Thoracic aorta (tissue), 2 donors: ENCODE measurements around the gene POLN. TPM values are rescaled to one million over a fixed set of nuclear protein-coding genes. Genes with fewer than 3 reads are reported as not detected.

Experiments used
- ATAC-seq: fragments of 150-250 bp; one replicate; pipeline ENCODE4 v1.8.0; 2017; ENCODE audit warnings: low read depth; ENCODE audit not compliant: insufficient number of reproducible peaks, low FRiP score
- DNase-seq: peaks from one replicate; pipeline ENCODE4 v3.0.0-alpha.2; 2020; ENCODE audit warnings: low spot score
- H3K27ac ChIP-seq, 2 donors: fragments of 200-600 bp; sonication (generic); 1 replicate in 1 of 2; 2 replicates in 1 of 2; pipeline ENCODE4 v1.5.1; 2016; ENCODE audit warnings: mild to moderate bottlenecking in 2 of 2, moderate library complexity in 2 of 2
- H3K27me3 ChIP-seq: fragments of 200-600 bp; sonication (generic); replicated peaks from 2 replicates; pipeline ENCODE4 v1.6.0; 2016; ENCODE audit warnings: mild to moderate bottlenecking; ENCODE audit not compliant: insufficient read depth
- H3K36me3 ChIP-seq: fragments of 200-600 bp; sonication (generic); one replicate; pipeline ENCODE4 v1.5.1; 2016
- H3K4me1 ChIP-seq, 2 donors: fragments of 200-600 bp; sonication (generic); 1 replicate in 1 of 2; 2 replicates in 1 of 2; pipeline versions ENCODE4 v1.5.1 to v1.6.0; 2016; ENCODE audit warnings: low read depth in 2 of 2, mild to moderate bottlenecking in 1 of 2; ENCODE audit not compliant: control insufficient read depth in 1 of 2
- H3K4me3 ChIP-seq: fragments of 200-600 bp; sonication (generic); 2 replicates; pipeline ENCODE4 v1.5.1; 2016; ENCODE audit warnings: mild to moderate bottlenecking
- H3K9me3 ChIP-seq: fragments of 200-600 bp; sonication (generic); 2 replicates; pipeline ENCODE4 v1.5.1; 2016
- total RNA-seq, 2 donors: library from RNA; depleted of rRNA; stranded (reverse); fragments of >200 nt; gene quantifications; one replicate each; pipeline versions ENCODE4 v1.1.0 to v1.2.3, GENCODE V29; 2016
- TF ChIP-seq, protein P1 (sequence below): fragments of 200-600 bp; sonication (generic); IDR thresholded peaks from one replicate; pipeline ENCODE4 v1.5.1; 2019; ENCODE audit warnings: antibody characterized with exemption

POLN gene
- total RNA-seq, 2 donors from 2014 or later, result 3.2 to 3.5 TPM

DNA sequence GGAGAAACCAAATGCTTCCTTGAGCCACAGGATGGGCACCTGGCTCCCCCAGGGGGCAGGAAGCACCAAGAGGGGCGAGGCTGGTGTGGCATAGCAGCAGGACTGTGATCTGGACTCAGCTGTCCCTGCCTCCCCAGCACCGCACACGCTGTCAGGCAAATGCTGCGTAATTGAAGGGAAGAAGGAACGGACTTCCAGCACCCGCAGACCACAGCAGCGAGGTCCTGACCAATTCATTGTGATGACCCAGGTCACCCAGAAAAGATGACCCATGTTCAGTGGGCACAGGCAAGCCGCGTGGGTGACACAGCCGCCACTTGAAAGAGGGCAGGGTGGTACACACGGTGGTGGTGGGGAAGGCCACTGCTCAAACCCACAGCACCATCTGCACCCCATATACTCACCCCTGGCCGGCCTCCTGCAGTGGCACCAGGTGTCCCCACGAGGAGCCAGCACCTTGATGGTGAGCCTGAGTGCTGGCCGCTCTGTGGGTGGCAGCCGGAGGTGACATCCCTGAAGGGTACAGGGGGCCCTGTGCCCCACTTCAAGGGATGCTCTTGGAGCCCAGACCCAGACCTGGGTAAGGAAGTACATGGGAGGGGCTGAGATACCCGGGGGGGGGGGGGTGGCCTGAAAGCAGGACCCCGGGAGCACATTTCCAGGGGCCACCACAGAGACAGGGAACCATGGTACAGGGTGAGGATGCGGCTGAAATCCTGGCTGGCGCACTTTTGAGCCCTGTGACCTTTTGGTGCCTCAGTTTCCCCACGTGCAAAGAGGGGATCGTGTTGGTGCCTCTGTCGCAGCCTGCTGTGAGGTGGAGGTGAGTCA is 171.3 kb downstream of the POLN start:
- ATAC-seq (no peak), DNase-seq (no peak)
- Histone ChIP-seq H3K27me3 (no peaks in the 10 kb centered on the region), H3K9me3 (no peaks in the 10 kb centered on the region), H3K27ac (no peak overlapping the region), H3K36me3 (no peaks in the 10 kb centered on the region), H3K4me1 (no peaks in the 10 kb centered on the region), H3K4me3 (no peak overlapping the region)
- TF ChIP-seq, protein P1, sequence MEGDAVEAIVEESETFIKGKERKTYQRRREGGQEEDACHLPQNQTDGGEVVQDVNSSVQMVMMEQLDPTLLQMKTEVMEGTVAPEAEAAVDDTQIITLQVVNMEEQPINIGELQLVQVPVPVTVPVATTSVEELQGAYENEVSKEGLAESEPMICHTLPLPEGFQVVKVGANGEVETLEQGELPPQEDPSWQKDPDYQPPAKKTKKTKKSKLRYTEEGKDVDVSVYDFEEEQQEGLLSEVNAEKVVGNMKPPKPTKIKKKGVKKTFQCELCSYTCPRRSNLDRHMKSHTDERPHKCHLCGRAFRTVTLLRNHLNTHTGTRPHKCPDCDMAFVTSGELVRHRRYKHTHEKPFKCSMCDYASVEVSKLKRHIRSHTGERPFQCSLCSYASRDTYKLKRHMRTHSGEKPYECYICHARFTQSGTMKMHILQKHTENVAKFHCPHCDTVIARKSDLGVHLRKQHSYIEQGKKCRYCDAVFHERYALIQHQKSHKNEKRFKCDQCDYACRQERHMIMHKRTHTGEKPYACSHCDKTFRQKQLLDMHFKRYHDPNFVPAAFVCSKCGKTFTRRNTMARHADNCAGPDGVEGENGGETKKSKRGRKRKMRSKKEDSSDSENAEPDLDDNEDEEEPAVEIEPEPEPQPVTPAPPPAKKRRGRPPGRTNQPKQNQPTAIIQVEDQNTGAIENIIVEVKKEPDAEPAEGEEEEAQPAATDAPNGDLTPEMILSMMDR, result no peak

DNA sequence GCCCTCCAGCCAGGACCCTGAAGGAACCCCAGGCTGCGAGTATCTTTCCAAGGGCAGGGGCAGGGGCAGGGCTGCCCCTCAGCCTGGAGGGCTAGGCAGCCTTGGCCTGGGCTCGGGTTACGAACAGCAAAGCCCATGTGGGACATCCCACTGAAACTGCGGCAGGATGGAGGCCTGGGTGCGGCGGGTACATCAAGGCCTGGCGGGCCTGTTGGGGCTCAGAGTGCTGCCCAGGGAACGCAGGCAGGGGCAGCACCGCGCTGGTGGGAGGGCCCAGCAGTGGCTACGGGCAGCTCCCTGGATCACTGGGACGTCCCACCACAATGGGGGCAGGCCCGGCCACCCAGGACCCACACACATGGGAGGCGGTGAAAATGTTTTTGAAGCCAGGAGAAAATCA is 171.9 kb downstream of the POLN start:
- H3K36me3 ChIP-seq, result no peaks in the 10 kb centered on the region
- DNase-seq (no peak), ATAC-seq (no peak)
- H3K9me3 ChIP-seq, result no peaks in the 10 kb centered on the region
- H3K4me3 ChIP-seq, result no peak overlapping the region
- no peaks in the 10 kb centered on the region for H3K27me3 ChIP-seq
- TF ChIP-seq, protein P1, result no peak
- no peaks in the 10 kb centered on the region for H3K4me1 ChIP-seq
- H3K27ac ChIP-seq, result no peak overlapping the region

- no peaks in the 10 kb centered on the region for H3K36me3 ChIP-seq
- TF ChIP-seq, protein P1, result no peak
- H3K4me3 ChIP-seq, result no peak overlapping the region
- no peak overlapping the region for H3K27ac ChIP-seq
- no peak for ATAC-seq
- no peaks in the 10 kb centered on the region for H3K27me3 ChIP-seq
- H3K4me1 ChIP-seq, result no peaks in the 10 kb centered on the region
- H3K9me3 ChIP-seq, result no peaks in the 10 kb centered on the region
- DNase-seq, result no peak
Measured at GRCh38 chr4:2069161-2069971, 172.6 kb downstream of the POLN start.

DNA sequence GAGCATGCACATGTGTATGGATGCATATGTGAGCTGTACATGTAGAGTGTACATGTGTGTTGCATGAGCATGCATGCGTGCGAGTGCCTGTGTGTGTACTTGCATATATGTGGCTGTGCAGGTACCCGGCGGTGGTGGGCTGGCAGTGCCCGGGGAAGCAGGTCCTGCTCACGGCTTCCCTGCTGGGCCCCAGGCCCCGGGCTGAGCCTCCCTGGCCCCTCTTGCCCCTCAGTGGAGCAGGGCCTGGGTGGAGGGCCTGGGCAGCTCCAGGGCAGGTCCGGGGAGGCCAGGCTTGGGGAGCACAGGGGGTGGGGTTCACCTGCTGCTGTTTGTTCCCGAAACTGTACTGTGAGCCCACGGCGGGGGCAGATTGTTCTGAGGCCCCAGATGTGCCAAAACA is 173.4 kb downstream of the POLN start:
- Histone ChIP-seq H3K36me3 (no peaks in the 10 kb centered on the region), H3K27me3 (no peaks in the 10 kb centered on the region), H3K4me1 (no peaks in the 10 kb centered on the region), H3K27ac (no peak overlapping the region), H3K4me3 (no peak overlapping the region), H3K9me3 (no peaks in the 10 kb centered on the region)
- no peak for DNase-seq
- TF ChIP-seq, protein P1, result no peak
- no peak for ATAC-seq

DNA sequence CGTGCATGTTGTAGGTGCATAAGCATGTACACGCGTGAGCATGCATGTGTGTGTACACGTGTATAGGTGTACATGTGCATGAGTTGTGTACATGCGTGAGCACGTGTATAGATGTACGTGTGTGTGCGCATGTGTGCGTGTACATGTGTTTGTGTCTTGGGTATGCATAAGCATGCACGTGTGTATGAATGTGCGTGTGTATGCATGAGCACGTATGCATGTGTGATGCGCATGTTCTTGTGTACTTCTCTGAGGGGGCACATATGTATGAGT is 173.8 kb downstream of the POLN start:
- H3K27ac ChIP-seq, result no peak overlapping the region
- H3K4me1 ChIP-seq, result no peaks in the 10 kb centered on the region
- no peaks in the 10 kb centered on the region for H3K9me3 ChIP-seq
- DNase-seq, result no peak
- TF ChIP-seq, protein P1, result no peak
- no peaks in the 10 kb centered on the region for H3K27me3 ChIP-seq
- no peaks in the 10 kb centered on the region for H3K36me3 ChIP-seq
- no peak for ATAC-seq
- H3K4me3 ChIP-seq, result no peak overlapping the region
